ENCODE results near the gene GRM1.
A peak's percentile ranks its signal among the peaks of the same experiment; 100 is the strongest.
"Not testable (repeated sequence)": the region's sequence is repeated elsewhere in the genome, so short reads cannot be mapped to it uniquely, and the experiment has no call there.

The GRM1 gene

GRCh38 chr6:146200176-146200575 is 171.3 kb downstream of the GRM1 start:
- peak; percentile 69 to 85 for DNase-seq

DNA sequence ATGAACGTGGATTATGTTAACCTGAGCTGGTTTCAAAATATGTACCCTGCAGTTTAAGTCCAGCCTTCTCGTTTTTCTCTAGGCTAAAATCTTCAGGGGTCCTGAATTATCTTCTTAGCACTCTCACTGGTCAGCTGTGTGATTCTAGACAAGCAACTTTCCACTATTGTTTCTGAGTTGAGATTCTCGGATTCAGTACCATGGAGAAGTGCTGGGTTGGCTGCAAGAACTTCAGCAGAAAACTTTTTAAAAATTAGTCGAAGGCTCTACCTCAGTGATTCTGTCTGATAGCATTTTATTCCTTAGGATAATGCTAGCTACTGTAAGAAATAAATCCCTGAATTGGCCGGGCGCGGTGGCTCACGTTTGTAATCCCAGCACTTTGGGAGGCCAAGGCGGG is 173.7 kb downstream of the GRM1 start:
- no peak for DNase-seq

GRCh38 chr6:146209942-146210341 is 181.1 kb downstream of the GRM1 start:
- no peak for DNase-seq

DNA sequence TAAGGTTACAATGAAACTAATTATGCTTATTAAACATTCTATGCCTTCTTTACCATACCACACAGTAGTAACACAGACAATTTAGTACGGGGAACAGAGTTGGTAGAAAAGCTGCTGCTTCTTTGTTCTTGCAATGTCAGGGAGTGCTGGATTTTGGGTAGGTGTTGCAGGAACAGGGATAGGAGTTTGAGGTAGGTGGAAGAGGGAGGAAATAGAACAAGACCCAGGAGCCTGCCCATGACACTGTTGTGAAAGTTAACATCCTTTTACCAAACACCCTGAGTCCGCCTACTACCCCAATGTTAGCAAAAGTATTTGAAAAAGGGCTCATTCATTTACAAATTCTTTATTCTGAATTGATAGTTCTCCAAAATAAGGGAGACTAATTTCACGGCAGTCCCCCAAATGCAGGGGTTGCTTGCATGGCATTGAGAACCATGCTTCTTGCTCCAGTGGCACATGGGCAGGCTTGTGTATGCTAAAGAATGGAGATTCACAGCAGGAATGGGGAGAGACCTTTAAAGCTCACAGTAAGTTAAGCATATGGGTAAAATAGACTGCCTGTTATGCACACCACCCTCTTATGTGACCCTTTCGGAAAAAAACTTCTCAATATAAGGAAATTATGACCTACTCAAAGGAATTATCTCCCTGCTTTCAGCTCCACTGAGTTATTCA is 181.7 kb downstream of the GRM1 start:
- DNase-seq: no peak

DNA sequence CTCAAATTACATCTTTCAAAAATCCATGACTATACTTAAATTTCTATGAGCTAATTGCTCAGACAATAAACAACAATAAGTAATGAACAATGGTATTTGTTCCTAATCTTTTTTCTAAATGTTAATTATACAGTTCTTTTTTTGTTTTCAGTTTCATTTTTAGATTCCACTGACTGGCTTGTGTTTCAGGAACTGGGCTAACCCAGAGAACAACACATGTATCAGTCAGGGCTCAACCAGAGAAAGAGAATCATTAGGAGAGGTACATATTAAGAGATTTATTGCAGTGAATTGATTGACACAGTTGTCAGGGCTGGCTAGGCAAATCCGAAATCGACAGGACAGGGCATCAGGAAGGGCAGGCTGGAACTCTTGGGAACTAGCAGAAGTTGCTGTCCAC is 182.8 kb downstream of the GRM1 start:
- DNase-seq: no peak

DNA sequence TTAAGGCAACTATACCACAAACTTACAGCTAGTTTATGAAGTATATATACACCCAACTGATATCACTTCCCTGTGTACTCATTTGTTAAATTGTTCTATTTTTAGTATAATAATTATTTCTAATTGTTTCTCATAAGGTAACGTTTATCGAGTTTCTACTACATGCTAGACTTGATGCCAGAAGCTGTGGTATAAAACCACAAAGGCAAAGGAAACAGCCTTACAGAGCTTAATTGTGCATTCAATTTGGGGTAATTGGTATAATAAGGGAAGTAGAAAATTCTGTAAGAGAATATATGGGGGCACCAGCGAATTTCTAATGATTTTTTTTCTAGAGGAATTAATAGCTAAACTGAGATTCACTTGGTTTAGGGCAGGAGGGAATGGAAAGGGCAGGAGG is 183.9 kb downstream of the GRM1 start:
- no peak for DNase-seq

GRCh38 chr6:146219101-146219500 is 190.2 kb downstream of the GRM1 start:
- DNase-seq: no peak

DNA sequence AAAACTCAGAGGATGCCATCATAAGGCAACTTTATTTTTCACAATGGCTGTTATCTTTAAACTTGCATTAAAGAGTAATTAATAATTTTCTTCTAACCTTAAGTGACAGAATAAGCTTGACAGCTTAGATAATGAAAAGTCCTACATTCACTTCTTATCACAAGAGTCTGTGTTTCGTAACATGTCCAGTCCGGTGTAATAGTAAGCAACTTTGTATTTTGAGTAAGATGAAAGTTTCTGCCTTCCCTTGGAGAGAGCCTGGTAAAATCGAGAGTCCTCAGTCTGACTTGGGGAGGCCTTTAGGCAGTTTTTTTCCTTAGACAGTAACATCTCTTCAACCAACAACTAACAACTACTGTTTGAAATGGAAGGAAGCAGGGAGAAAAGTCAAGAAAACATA is 195.6 kb downstream of the GRM1 start:
- DNase-seq: no peak

- DNase-seq: no peak
These were observed 196.1 kb downstream of the GRM1 start for GRCh38 chr6:146224988-146225387.

DNA sequence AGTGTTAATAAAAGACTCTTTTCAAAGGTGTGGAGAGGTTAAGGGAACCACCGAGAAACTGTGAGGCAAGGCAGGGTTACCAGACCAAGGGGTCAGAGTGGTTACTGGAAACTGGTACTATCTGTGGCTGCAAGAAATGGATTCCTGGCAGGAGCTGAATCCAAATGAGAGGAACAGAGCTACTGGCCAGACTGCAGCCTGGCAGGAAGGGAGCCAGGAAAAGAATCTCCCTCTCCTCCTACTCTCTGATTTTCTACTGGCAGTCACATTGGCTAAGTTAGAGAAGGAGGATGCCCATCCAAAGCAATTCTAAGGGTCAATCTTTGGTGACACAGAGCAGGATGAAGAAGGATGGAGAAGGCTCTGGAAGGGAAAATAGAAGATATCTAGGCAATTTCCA is 211.5 kb downstream of the GRM1 start:
- no peak for DNase-seq

DNA sequence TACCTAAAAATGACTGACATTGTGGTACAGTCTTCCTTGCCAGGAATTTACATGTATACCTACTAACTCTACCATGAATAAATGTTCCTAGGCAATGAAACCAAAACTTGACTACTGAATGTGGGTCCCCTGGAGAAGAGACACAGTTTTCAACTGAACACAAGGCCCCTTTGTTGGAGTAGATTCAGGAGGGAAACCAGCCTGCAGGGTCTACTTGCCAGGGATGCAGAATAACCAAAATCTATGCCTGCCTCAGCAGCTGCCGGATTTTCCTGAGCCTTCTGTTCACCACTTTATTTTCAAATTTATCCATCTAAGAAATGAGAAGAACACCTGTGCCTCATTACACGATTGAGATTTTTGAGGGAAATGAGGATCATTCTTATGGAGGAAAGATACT is 211.9 kb downstream of the GRM1 start:
- peak in 1 of 2 experiments; percentile 48 for DNase-seq

DNA sequence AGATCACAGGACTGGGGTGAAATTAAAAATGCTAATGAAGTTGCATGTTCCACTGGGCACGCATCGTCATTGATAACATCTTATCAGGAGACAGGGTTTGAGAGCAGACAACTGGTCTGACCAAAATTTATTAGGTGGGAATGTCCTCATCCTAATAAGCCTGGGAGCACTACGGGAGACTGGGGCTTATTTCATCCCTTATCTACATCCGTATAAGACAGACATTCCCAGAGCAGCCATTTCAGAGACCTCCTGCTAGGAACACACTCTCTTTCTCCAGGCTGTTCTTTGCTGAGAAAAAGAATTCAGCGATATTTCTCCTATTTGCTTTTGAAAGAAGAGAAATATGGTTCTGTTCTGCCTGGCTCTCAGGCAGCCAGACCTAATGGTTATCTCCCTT is 214.8 kb downstream of the GRM1 start:
- not testable (repeated sequence) for DNase-seq

DNA sequence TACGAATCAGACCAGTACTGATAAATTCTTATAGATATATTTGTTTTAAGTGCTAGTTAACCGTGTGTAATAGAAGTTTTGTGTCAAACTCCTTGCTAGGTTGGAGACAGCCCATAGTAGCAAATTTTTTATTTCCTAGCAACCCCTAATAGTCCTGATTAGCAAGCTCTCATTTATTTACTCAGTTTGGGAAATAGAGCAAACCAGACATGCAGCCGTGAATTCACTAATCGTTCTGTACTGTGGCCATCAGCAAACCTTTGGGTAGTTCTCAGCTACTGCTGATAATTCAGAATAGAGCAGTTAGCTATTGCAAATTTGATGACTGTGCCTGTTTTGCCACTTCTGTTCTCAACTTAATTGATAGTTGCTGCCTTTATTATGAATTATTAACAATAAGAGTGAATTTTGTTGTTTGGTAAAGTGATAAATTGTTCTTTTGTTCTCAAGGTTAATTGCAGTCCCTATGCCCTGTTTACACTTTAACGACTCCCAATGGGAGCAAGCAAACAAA is 215.8 kb downstream of the GRM1 start:
- no peak for DNase-seq

DNA sequence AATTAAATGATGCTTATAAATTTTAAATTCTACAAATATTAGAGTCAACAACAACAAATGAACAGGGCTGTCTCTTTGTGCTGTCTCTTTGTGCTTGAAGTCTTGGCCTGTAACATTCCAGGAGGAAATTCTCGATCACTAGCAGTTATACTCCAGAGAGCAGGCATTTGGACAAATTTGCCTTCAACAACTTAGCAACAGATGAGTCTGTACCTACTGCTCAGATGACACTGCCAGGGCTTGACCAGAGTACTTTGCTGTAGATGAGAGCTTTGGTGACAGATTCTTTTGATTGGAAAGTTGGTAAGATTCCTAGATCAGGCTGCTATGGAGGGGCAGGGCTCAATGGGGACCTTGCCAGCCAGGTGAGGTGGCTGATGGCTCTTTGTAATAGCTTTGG is 217.2 kb downstream of the GRM1 start:
- no peak for DNase-seq

DNA sequence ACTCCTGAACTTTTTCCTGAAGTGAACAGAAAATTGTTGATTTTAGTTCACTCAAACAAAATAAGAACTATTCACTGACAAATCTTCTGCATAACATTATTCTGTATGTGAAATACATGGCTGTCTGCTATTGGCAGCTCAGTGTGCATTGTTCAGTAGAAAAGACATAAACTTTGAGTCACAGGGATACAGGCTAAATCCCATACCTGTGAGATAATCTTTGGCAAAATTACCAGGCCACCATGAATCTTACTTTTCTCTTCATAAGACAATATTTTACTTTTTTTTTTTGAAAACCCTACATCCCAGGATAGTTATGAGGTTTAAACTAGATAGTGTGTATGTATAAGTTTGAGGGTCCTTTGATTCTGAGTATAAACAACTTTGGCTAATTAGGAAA is 224.8 kb downstream of the GRM1 start:
- DNase-seq: no peak

DNA sequence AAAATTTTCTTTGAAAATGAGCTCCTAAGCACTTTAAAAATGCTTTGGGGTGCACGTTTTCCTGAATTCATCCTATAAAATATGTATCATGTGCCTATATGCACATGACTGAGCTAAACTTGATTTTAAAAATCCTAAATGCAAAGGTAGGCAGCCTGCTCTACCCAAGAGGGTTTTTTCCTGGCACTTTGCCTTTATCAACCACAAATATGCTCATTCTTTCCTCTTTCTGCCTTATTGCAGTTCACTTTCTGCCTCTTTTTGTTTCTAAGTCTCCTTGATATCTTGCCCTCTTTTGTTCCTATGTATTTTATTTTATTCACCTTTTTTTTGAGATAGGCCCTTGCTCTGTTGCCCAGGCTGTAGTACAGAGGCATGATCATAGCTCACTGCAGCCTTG is 229.3 kb downstream of the GRM1 start:
- DNase-seq: no peak

GRCh38 chr6:146260886-146261285 is 232.0 kb downstream of the GRM1 start:
- no peak for DNase-seq

DNA sequence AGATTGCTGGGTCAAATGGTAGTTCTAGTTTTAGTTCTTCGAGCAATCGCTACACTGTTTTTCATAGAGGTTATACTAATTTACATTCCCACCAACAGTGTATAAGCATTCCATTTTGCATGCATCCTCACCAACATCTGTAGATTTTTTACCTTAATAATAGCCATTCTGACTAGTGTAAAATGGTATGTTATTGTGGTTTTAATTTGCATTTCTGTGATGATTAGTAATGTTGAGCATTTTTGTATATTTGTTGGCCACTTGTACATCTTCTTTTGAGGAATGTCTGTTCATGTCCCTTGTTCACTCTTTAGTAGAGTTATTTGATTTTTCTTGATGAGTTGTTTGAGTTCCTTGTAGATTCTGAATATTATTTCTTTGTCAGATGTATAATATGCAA is 236.2 kb downstream of the GRM1 start:
- DNase-seq: no peak

DNA sequence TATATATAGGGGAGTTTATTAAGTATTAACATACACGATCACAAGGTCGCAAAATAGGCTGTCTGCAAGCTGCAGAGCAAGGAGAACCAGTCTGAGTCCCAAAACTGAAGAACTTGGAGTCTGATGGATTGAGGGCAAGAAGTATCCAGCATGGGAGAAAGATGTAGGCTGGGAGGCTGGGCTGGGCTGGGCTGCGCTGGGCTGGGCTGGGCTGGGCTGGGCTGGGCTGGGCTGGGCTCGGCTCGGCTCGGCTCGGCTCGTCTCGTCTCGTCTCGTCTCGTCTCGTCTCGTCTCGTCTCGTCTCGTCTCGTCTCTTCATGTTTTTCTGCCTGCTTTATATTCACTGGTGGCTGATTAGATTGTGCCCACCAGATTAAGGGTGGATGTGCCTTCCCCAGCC is 238.6 kb downstream of the GRM1 start:
- no peak for DNase-seq

DNA sequence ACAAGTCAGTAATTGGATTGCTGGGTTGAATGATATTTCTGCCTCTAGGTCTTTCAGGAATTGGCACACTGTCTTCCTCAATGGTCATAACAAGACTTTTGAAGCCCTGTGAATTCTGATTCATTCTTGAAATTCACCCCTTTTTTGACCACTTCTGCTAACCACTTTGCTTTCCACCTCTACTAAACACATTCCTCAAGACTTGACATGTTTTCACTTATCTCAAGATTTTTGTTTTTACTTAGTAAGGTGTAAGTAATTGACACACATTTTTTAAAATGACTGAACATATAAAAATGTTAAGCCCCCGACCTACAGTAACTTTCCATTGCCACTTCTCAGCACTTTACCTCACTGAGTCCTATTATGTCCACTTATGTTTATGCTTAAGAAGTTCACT is 239.1 kb downstream of the GRM1 start:
- DNase-seq: no peak

DNA sequence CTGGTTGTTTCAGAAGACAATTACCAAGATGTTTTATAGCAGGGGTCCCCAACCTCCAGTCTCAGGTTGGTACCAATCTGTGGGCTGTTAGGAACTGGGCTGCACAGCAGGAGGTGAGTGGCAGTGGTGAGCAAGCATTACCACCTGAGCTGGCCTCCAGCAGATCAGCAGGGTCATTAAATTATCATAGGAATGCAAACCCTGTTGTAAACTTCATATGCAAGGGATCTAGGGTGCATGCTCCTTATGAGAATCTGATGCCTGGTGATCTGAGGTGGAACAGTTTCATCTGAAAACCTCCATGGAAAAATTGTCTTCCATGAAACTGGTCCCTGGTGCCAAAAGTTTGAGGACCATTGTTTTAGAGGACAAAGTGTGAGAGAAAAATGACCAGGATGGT is 240.6 kb downstream of the GRM1 start:
- DNase-seq: no peak

DNA sequence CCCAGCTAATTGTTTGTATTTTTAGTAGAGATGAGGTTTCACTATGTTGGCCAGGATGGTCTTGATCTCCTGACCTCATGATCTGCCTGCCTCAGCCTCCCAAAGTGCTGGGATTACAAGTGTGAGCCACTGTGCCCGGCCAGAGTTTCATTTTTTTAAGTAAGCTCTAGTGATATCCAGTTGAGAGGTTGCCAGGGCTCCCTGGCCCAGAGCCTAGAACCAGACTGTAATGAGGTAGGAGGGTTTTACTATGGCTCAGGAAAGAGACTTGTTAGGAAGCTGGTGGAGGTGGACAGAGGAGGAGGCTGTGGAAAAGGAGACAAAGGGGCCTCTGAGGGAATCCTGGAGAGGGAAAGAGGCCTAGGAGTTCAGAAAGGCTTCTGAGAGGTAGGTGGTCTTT is 242.3 kb downstream of the GRM1 start:
- DNase-seq: not testable (repeated sequence)

- no peak for DNase-seq
These were observed 244.6 kb downstream of the GRM1 start for GRCh38 chr6:146273490-146273889.

DNA sequence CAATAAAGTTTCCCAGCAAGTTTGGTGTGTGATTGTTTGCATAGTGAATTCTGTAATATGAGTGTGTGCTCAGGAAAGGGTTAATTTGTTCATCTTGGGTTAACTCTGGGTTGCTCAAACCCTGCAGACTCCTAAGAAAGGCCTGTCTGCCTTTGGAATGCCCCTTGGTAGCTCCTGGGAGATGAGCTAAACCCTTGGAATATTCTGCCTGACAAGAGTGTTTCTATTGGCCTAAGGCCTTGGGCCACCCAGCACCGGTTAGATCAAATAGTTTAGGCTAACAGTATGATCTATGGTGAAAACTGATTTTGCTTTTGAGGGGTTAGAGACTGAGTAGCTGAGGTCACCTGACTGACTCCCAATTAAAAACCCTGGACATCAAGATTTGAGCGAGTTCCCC is 248.3 kb downstream of the GRM1 start:
- DNase-seq: no peak

DNA sequence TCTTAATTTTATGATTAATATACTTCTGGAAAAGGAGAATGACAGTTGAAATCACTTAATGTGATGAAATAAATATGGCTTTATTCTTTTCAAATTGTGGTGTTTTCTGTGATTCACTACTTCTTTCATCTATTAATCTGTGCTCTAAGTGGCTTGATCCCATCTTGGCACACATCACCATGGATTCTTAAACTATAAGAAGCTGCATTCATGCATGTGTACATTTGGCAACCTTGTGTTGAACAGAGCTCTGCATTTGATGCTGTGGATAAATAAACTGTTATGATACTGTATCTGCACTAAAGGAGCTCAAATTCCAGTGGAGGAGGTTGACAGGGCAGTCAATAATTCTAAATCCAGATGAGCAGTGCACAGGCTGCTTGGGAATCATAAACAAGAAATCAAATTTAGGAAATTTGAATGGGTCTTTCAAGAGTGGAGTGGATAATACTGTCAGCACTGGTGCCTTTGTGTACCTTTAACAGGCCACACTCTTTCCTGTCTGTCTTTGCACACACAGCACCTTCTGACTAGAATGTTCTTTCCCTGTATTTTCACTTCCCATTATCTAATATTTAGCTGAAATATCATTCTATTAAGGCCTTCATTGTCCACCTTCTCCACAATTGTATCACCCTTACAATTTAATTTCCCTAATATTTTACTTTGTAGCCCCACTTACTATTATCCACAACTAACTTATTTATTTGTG is 252.9 kb downstream of the GRM1 start:
- DNase-seq: no peak

Measured in NCI-H524 (cell line).